ENCODE results near the gene CEP135.

DNA sequence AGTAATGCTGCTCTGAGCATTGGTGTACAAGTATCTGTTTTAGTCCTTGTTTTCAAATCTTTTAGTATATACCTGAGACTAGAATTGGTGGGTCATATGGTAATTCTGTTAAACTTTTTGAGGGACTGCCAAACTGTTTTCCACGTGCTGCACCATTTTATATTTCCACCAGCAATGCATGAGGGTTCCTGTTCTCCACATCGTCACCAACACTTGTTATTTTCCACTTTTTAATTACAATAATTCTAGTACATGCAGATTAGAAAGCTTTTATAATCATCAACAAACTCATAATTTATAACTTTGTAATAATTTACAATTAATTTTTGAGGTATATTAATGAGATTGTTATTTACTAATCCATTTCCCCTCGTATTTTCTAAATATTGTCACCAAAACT lies 79.4 kb downstream of the CEP135 start:
- TF ChIP-seq EZH2 (IDR thresholded peaks at IDR 0.05; ENCODE audit: insufficient read depth, poor library complexity, severe bottlenecking) (no peak), EZH2phosphoT487 (IDR thresholded peaks at IDR 0.05; ENCODE audit: insufficient read depth, low read depth) (no peak)
